Mucosa of descending colon (tissue), 3 donors: ENCODE results near the gene LRRC34. TPM values are rescaled to one million over a fixed set of nuclear protein-coding genes. Genes with fewer than 3 reads are reported as not detected.

Experiments used
- ATAC-seq: fragments of 200-7000 bp; cut with Tn5 transposase; one replicate; pipeline ENCODE4 v1.9.1; 2020; ENCODE audit warnings: mild to moderate bottlenecking, moderate library complexity
- DNase-seq, 3 donors: peaks; one replicate each; pipeline ENCODE4 v3.0.0-alpha.2; 2020
- H3K36me3 ChIP-seq: fragments of 200-600 bp; one replicate; pipeline ENCODE4 v1.8.0; 2021; ENCODE audit warnings: low read depth, mild to moderate bottlenecking
- H3K4me1 ChIP-seq: fragments of 200-600 bp; one replicate; pipeline ENCODE4 v1.8.0; 2021; ENCODE audit warnings: low read depth, mild to moderate bottlenecking
- H3K4me3 ChIP-seq: fragments of 200-600 bp; one replicate; pipeline ENCODE4 v1.8.0; 2021; ENCODE audit warnings: mild to moderate bottlenecking
- H3K9me3 ChIP-seq: fragments of 200-600 bp; one replicate; pipeline ENCODE4 v1.8.0; 2021; ENCODE audit warnings: mild to moderate bottlenecking
- intact Hi-C, 2 donors: fragments of 100-400 bp; cut with DNase I in 1 of 2; cut with micrococcal nuclease in 1 of 2; formaldehyde crosslinking; loops; one replicate each; pipeline versions ENCODE4 v1.11.0 to v1.11.1; 2022; cut with DNase I, micrococcal nuclease
- total RNA-seq, 3 donors: library from RNA; stranded (reverse); fragmentation: NEBNext Ultra II Directional in 2 of 3; extraction: Animal tissue kit (Norgen Biotek cat#: 25700) in 2 of 3; gene quantifications; one replicate each; pipeline versions ENCODE4 v1.2.1 to v1.2.4, GENCODE V29; 2021 to 2023
- TF ChIP-seq, protein P1 (sequence below): fragments of 200-600 bp; IDR thresholded peaks from one replicate; pipeline ENCODE4 v1.8.0; 2022; ENCODE audit warnings: antibody characterized with exemption, mild to moderate bottlenecking
- donor health status: DM: no; HTN: no; CAD: no; lungs with moderate emphysema.
- donor health status: DM: no; HTN: no; CAD: no.
- donor health status: DM: no; HTN: yes; CAD: no.

The LRRC34 gene
- total RNA-seq, 3 donors from 2014 or later = 0.49 to 1.6 (median 0.67) TPM

DNA sequence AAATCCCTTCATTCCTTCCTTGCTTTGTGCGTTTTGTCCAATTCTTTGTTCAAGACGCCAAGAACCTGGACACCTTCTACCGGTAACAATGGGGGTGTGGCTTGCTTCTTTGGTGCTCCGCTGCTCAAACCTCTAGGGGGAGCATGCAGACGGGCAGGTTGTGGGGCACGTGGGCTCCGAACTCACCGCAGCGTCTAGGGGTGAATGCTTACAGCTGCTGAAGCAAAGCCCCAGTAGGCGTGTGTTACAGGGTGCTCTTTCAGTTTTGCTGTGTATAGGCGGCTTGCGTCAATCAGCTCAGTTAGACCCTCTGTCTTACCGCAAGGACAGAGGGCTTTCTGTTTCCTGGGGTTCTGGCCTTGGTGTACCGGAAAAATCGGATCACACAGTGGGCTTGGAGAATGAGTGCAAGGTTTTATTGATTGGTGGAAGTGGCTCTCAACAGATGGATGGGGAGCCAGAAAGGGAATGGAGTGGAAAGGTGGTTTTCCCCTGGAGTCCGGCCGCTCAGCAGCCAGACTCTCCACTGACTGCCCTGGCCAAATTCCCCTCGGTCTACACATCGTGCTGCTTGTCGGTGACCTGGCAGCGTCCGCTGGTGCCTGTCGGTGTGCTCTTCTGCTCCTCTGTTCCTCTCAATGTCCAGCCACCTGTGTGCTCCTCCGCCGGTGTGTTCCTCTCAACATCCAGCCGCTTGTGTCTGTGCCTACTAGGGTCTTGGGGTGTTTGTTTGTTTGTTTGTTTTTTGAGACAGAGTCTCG is 1.2 kb upstream of the LRRC34 start:
- H3K4me1 ChIP-seq = peaks cover 10% of the 10 kb centered on the region
- TF ChIP-seq, protein P1, sequence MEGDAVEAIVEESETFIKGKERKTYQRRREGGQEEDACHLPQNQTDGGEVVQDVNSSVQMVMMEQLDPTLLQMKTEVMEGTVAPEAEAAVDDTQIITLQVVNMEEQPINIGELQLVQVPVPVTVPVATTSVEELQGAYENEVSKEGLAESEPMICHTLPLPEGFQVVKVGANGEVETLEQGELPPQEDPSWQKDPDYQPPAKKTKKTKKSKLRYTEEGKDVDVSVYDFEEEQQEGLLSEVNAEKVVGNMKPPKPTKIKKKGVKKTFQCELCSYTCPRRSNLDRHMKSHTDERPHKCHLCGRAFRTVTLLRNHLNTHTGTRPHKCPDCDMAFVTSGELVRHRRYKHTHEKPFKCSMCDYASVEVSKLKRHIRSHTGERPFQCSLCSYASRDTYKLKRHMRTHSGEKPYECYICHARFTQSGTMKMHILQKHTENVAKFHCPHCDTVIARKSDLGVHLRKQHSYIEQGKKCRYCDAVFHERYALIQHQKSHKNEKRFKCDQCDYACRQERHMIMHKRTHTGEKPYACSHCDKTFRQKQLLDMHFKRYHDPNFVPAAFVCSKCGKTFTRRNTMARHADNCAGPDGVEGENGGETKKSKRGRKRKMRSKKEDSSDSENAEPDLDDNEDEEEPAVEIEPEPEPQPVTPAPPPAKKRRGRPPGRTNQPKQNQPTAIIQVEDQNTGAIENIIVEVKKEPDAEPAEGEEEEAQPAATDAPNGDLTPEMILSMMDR = peak; percentile 36
- no peaks in the 10 kb centered on the region for H3K36me3 ChIP-seq
- peak; percentile 72 for ATAC-seq
- no peaks in the 10 kb centered on the region for H3K9me3 ChIP-seq
- H3K4me3 ChIP-seq = no peak overlapping the region
- DNase-seq = peak; percentile 65 to 77 (median 67)
- intact Hi-C loops = no loop called here

DNA sequence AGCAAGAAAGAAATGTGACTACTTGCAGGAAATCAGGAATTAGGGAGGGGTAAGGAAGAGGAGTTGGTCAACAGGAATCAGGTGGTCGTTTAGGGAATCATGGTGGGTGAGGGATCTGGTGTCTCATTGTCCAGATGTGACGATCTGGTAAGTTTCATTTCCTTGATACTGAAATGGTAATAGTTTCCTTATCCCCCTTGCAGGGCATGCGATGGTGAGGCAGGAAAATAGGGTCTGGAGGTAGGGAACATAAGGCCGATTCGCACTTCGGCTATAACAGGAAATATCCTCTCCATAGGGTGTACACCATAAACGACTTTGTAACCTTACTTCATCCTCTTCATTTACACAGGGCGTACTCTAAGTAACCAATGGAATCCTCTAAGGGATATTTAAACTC is 574 bp upstream of the LRRC34 start:
- Histone ChIP-seq H3K4me1 (peaks cover 10% of the 10 kb centered on the region), H3K9me3 (no peaks in the 10 kb centered on the region), H3K4me3 (no peak overlapping the region), H3K36me3 (no peaks in the 10 kb centered on the region)
- intact Hi-C loops = no loop called here
- DNase-seq (no peak), ATAC-seq (no peak)
- TF ChIP-seq, protein P1 = no peak

DNA sequence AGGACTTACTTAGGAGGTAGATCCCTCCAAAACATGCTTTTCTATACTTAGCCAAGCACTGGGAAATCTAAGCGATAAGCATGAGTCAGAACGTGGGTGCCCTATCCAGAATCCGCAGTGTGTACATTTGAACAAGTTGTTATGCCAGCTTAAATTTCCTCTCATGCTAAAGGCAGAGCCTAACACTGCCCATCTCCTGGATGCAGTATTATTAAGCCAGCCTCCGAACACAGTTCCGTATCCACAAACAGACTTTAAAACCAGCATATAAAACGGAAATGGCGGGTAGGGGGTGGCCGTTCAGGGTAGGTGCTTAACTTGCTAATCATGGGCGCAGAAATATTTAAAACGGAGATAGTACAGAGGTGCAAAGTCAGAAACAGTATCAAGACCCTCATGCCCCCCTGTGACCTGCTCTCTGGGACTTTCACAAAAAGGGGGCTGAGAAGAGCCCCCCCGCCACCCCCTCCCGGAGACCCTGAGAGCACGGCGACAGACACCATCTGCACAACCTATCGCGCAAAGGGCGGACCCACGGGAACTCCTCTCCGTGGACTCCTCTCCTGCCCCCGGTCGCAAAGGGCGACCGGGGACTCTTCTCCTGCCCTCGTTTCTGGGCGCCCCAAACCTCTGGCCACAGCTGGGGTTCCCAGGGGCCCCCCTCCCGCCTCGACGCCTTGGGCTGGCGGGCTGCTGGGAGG is 923 bp downstream of the LRRC34 start:
- no peaks in the 10 kb centered on the region for H3K9me3 ChIP-seq
- ATAC-seq (peak; percentile 48), DNase-seq (peak in 2 of 3 donors; percentile 22 to 56)
- intact Hi-C loops = no loop called here
- H3K4me3 ChIP-seq = no peak overlapping the region
- TF ChIP-seq, protein P1 = no peak
- H3K4me1 ChIP-seq = peaks cover 10% of the 10 kb centered on the region
- H3K36me3 ChIP-seq = no peaks in the 10 kb centered on the region

DNA sequence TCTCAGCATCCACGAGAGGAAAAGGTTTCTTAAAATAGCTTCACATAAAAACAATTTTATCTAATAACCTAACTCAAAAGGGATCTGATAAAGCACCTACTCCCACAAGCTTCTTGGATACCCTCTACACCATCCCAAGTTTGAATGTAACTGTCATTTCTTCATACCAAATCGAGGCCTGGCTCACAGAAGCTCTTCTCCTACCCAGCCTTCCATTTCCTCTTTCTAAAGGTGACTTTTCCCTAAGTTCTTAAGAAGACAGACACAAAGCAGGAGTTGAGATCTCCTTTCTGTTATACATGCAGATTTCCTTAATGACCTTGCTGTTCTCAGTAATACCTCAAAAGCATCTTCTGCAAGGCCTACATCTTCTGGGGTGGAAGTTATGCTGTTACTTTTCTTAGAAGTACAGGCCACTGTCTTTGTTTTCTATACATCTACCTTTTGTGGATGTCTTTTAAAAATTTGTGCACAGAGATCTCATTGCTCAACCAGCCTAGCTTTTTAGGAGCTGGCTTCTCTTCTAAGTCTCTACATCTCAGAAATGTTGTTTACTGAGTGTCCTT is 3.4 kb downstream of the LRRC34 start:
- TF ChIP-seq, protein P1 = no peak
- no peak for ATAC-seq
- Histone ChIP-seq H3K9me3 (no peaks in the 10 kb centered on the region), H3K36me3 (no peaks in the 10 kb centered on the region), H3K4me1 (peaks cover 10% of the 10 kb centered on the region), H3K4me3 (no peak overlapping the region)
- intact Hi-C loops = no loop called here
- DNase-seq = no peak

DNA sequence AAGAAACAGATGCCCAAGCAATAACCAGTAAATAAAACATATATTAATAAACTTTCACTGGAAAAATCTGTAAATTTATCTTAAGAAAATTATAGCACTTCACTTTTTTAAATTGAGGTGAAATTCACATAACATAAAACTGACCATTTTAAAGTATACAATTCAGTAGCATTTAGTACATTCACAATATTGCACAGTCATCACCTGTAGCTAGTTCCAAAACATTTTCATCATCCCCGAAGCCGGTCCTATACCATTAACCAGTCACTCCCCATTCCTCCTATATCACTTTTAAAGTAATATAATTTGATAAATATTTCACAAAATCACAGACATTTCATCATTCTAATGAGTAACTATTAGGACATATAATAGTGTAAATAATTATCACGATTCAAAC is 8.0 kb downstream of the LRRC34 start:
- Histone ChIP-seq H3K36me3 (no peaks in the 10 kb centered on the region), H3K9me3 (no peaks in the 10 kb centered on the region), H3K4me3 (no peak overlapping the region), H3K4me1 (no peaks in the 10 kb centered on the region)
- ATAC-seq = no peak
- intact Hi-C loops = no loop called here
- TF ChIP-seq, protein P1 = no peak
- DNase-seq = no peak
